Mucosa of descending colon (tissue), 3 donors: ENCODE results near the gene HIPK2. TPM values are rescaled to one million over a fixed set of nuclear protein-coding genes. Genes with fewer than 3 reads are reported as not detected.

ENCODE experiments used
- ATAC-seq: fragments of 200-7000 bp; cut with Tn5 transposase; one replicate; pipeline ENCODE4 v1.9.1; 2020; ENCODE audit warnings: mild to moderate bottlenecking, moderate library complexity
- DNase-seq, 3 donors: peaks; one replicate each; pipeline ENCODE4 v3.0.0-alpha.2; 2020
- H3K36me3 ChIP-seq: fragments of 200-600 bp; one replicate; pipeline ENCODE4 v1.8.0; 2021; ENCODE audit warnings: low read depth, mild to moderate bottlenecking
- H3K4me1 ChIP-seq: fragments of 200-600 bp; one replicate; pipeline ENCODE4 v1.8.0; 2021; ENCODE audit warnings: low read depth, mild to moderate bottlenecking
- H3K4me3 ChIP-seq: fragments of 200-600 bp; one replicate; pipeline ENCODE4 v1.8.0; 2021; ENCODE audit warnings: mild to moderate bottlenecking
- H3K9me3 ChIP-seq: fragments of 200-600 bp; one replicate; pipeline ENCODE4 v1.8.0; 2021; ENCODE audit warnings: mild to moderate bottlenecking
- CTCF ChIP-seq: fragments of 200-600 bp; IDR thresholded peaks from one replicate; pipeline ENCODE4 v1.8.0; 2022; ENCODE audit warnings: antibody characterized with exemption, mild to moderate bottlenecking
- intact Hi-C, 2 donors: fragments of 100-400 bp; cut with DNase I in 1 of 2; cut with micrococcal nuclease in 1 of 2; formaldehyde crosslinking; loops; one replicate each; pipeline versions ENCODE4 v1.11.0 to v1.11.1; 2022; cut with DNase I, micrococcal nuclease
- total RNA-seq, 3 donors: library from RNA; stranded (reverse); fragmentation: NEBNext Ultra II Directional in 2 of 3; extraction: Animal tissue kit (Norgen Biotek cat#: 25700) in 2 of 3; gene quantifications; one replicate each; pipeline versions ENCODE4 v1.2.1 to v1.2.4, GENCODE V29; 2021 to 2023
- donor health status: DM: no; HTN: no; CAD: no; lungs with moderate emphysema.
- donor health status: DM: no; HTN: no; CAD: no.
- donor health status: DM: no; HTN: yes; CAD: no.

Gene HIPK2
- total RNA-seq, 3 donors from 2014 or later, result 29.9 to 63.6 (median 39.9) TPM

- Histone ChIP-seq H3K9me3 (no peaks in the 10 kb centered on the region), H3K36me3 (no peaks in the 10 kb centered on the region), H3K4me3 (no peak overlapping the region), H3K4me1 (peaks cover 17% of the 10 kb centered on the region)
- TF ChIP-seq CTCF, result no peak
- intact Hi-C loops, result no loop called here
- no peak for ATAC-seq
- no peak for DNase-seq
Measured at GRCh38 chr7:139732471-139733167, 45.2 kb downstream of the HIPK2 start.

- H3K9me3 ChIP-seq, result no peaks in the 10 kb centered on the region
- DNase-seq, result peak; percentile 79 to 81 (median 81)
- H3K36me3 ChIP-seq, result no peaks in the 10 kb centered on the region
- peaks cover 11% of the 10 kb centered on the region for H3K4me1 ChIP-seq
- ATAC-seq, result peak; percentile 92
- TF ChIP-seq CTCF, result no peak
- no peak overlapping the region for H3K4me3 ChIP-seq
- intact Hi-C loops, result no loop called here
Measured at GRCh38 chr7:139731802-139732470, 45.9 kb downstream of the HIPK2 start.

- no peaks in the 10 kb centered on the region for H3K36me3 ChIP-seq
- intact Hi-C loops, result no loop called here
- H3K4me3 ChIP-seq, result no peak overlapping the region
- ATAC-seq (peak; percentile 61), DNase-seq (no peak)
- TF ChIP-seq CTCF, result no peak
- H3K4me1 ChIP-seq, result peaks cover 11% of the 10 kb centered on the region
- H3K9me3 ChIP-seq, result no peaks in the 10 kb centered on the region
Measured at GRCh38 chr7:139730746-139731612, 46.8 kb downstream of the HIPK2 start.

- no peaks in the 10 kb centered on the region for H3K36me3 ChIP-seq
- TF ChIP-seq CTCF, result no peak
- intact Hi-C loops, result no loop called here
- H3K4me3 ChIP-seq, result no peak overlapping the region
- H3K9me3 ChIP-seq, result no peaks in the 10 kb centered on the region
- no peak for ATAC-seq
- peaks cover 11% of the 10 kb centered on the region for H3K4me1 ChIP-seq
- DNase-seq, result no peak
Measured at GRCh38 chr7:139728203-139728602, 49.6 kb downstream of the HIPK2 start.

GRCh38 chr7:139727151-139727705 lies 50.6 kb downstream of the HIPK2 start:
- H3K9me3 ChIP-seq, result no peaks in the 10 kb centered on the region
- H3K4me1 ChIP-seq, result peaks cover 19% of the 10 kb centered on the region
- H3K36me3 ChIP-seq, result no peaks in the 10 kb centered on the region
- no peak for DNase-seq
- no peak overlapping the region for H3K4me3 ChIP-seq
- ATAC-seq, result no peak
- no peak for TF ChIP-seq CTCF
- intact Hi-C loops, result no loop called here
